ENCODE data around the gene SLFN12L.

Gene SLFN12L

GRCh38 chr17:35488991-35489390 lies 48.5 kb downstream of the SLFN12L start:
- no peak for DNase-seq (ENCODE audit: low read depth)
- no peak for TF ChIP-seq CTCF (conservative IDR thresholded peaks at IDR 0.05; ENCODE audit: control insufficient read depth, insufficient read depth, low read depth, low read length)
- H3K4me3 ChIP-seq (ENCODE audit: control insufficient read depth, low read depth, low read length) = no peak overlapping the region

GRCh38 chr17:35486920-35487732 lies 50.4 kb downstream of the SLFN12L start:
- DNase-seq (ENCODE audit: low read depth) = peak; percentile 80
- H3K4me3 ChIP-seq (ENCODE audit: control insufficient read depth, low read depth, low read length) = peak overlapping the region; percentile 54
- TF ChIP-seq CTCF (conservative IDR thresholded peaks at IDR 0.05; ENCODE audit: control insufficient read depth, insufficient read depth, low read depth, low read length) = no peak

GRCh38 chr17:35479271-35479670 lies 58.2 kb downstream of the SLFN12L start:
- no peak for DNase-seq (ENCODE audit: low read depth)
- H3K4me3 ChIP-seq (ENCODE audit: control insufficient read depth, low read depth, low read length) = no peak overlapping the region
- TF ChIP-seq CTCF (conservative IDR thresholded peaks at IDR 0.05; ENCODE audit: control insufficient read depth, insufficient read depth, low read depth, low read length) = no peak

DNA sequence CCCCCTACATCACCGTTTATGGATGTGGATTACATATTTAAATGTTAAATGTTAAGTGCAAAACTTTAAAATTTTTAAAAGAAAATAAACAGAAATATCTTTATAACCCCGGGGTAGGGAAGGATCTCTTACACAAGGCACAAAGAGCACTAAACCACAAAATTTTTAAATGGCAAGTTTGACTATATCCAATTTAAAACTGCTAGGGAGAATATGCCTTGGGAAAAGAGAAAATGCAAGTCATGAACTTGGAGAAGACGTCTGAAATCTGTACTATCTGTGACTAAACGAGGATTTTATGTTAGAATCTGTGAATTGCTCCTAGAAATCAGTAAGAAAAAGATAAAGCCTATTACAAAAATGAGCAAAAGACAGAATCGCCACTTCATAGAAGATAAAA lies 60.2 kb downstream of the SLFN12L start:
- H3K4me3 ChIP-seq (ENCODE audit: control insufficient read depth, low read depth, low read length) = no peak overlapping the region
- no peak for DNase-seq (ENCODE audit: low read depth)
- TF ChIP-seq CTCF (conservative IDR thresholded peaks at IDR 0.05; ENCODE audit: control insufficient read depth, insufficient read depth, low read depth, low read length) = no peak

- no peak overlapping the region for H3K4me3 ChIP-seq (ENCODE audit: control insufficient read depth, low read depth, low read length)
- no peak for TF ChIP-seq CTCF (conservative IDR thresholded peaks at IDR 0.05; ENCODE audit: control insufficient read depth, insufficient read depth, low read depth, low read length)
- no peak for DNase-seq (ENCODE audit: low read depth)
Observed at GRCh38 chr17:35476283-35476820, 61.1 kb downstream of the SLFN12L start.

DNA sequence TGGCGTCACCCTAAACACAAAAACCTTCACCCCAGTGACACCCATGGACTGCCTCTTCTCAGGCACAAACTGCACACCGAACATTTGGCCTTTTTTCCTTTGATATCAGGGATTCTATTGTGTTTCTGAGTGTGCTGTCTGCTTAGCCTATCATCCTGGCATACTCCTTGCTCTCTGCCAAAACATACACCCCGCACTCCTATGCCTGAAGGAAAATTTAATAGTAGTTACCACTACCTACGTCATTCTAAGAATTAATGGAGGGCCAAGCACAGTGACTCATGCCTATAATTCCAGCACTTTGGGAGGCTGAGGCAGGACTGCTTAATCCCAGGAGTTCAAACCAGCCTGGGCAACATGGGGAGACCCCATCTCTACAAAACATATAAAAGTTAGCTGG lies 69.0 kb downstream of the SLFN12L start:
- no peak for DNase-seq (ENCODE audit: low read depth)
- TF ChIP-seq CTCF (conservative IDR thresholded peaks at IDR 0.05; ENCODE audit: control insufficient read depth, insufficient read depth, low read depth, low read length) = no peak
- no peak overlapping the region for H3K4me3 ChIP-seq (ENCODE audit: control insufficient read depth, low read depth, low read length)
